Liver (tissue), 9 donors: Measurements from ENCODE around the gene ZNF565. TPM values are rescaled to one million over a fixed set of nuclear protein-coding genes. Genes with fewer than 3 reads are reported as not detected.
"Not testable (repeated sequence)": the region's sequence is repeated elsewhere in the genome, so short reads cannot be mapped to it uniquely, and the experiment has no call there.

Experiments used
- DNase-seq: peaks from one replicate; pipeline ENCODE4 v3.0.0-alpha.2; 2017; ENCODE audit warnings: low spot score
- H3K27ac ChIP-seq, 2 donors: one replicate each; pipeline ENCODE4 v1.7.0; 2013; ENCODE audit warnings: inconsistent platforms in 2 of 2, low read length in 2 of 2, control low read depth in 1 of 2, low read depth in 1 of 2, mild to moderate bottlenecking in 1 of 2
- H3K27me3 ChIP-seq, 4 donors: one replicate each; pipeline versions ENCODE4 v1.6.1 to v1.7.0; 2013; ENCODE audit warnings: low read length in 3 of 4, inconsistent platforms in 1 of 4, mild to moderate bottlenecking in 1 of 4, moderate library complexity in 1 of 4; ENCODE audit not compliant: control insufficient read depth in 4 of 4, insufficient read depth in 4 of 4
- H3K36me3 ChIP-seq, 4 donors: one replicate each; pipeline versions ENCODE4 v1.6.1 to v1.7.0; 2013; ENCODE audit warnings: low read length in 3 of 4, mild to moderate bottlenecking in 3 of 4, low read depth in 1 of 4, moderate library complexity in 1 of 4; ENCODE audit not compliant: control insufficient read depth in 4 of 4, insufficient read depth in 3 of 4
- H3K4me1 ChIP-seq, 4 donors: one replicate each; pipeline versions ENCODE4 v1.6.1 to v1.7.0; 2013; ENCODE audit warnings: low read length in 3 of 4, mild to moderate bottlenecking in 3 of 4, moderate library complexity in 1 of 4; ENCODE audit not compliant: control insufficient read depth in 4 of 4, insufficient read depth in 4 of 4
- H3K4me3 ChIP-seq, 3 donors: one replicate each; pipeline versions ENCODE4 v1.6.1 to v1.7.0; 2013; ENCODE audit warnings: low read length in 3 of 3, control low read depth in 1 of 3, low read depth in 1 of 3, mild to moderate bottlenecking in 1 of 3
- H3K9ac ChIP-seq, 2 donors: one replicate each; pipeline ENCODE4 v1.7.0; 2013; ENCODE audit warnings: low read length in 2 of 2, mild to moderate bottlenecking in 2 of 2, moderate library complexity in 2 of 2, control low read depth in 1 of 2, low read depth in 1 of 2
- H3K9me3 ChIP-seq, 4 donors: one replicate each; pipeline versions ENCODE4 v1.6.1 to v1.7.0; 2013; ENCODE audit warnings: low read length in 3 of 4; ENCODE audit not compliant: control insufficient read depth in 4 of 4
- ATF3 ChIP-seq: IDR thresholded peaks from 2 replicates; pipeline ENCODE4 v1.6.1; 2016; ENCODE audit warnings: antibody characterized with exemption
- EGR1 ChIP-seq, 2 donors: IDR thresholded peaks; 2 replicates each; pipeline ENCODE4 v1.6.1; 2016 to 2018; ENCODE audit warnings: antibody characterized with exemption in 2 of 2, low read depth in 2 of 2
- FOXA1 ChIP-seq: IDR thresholded peaks from 2 replicates; pipeline ENCODE4 v1.6.1; 2016; ENCODE audit warnings: antibody characterized with exemption
- FOXA2 ChIP-seq: IDR thresholded peaks from 2 replicates; pipeline ENCODE4 v1.6.1; 2016; ENCODE audit warnings: antibody characterized with exemption
- GABPA ChIP-seq, 2 donors: IDR thresholded peaks in 1 of 2; conservative IDR thresholded peaks in 1 of 2; 2 replicates each; pipeline ENCODE4 v1.6.1; 2016; ENCODE audit warnings: antibody characterized with exemption in 2 of 2, mild to moderate bottlenecking in 1 of 2, moderate library complexity in 1 of 2
- MAX ChIP-seq: IDR thresholded peaks from 2 replicates; pipeline ENCODE4 v1.6.1; 2016; ENCODE audit warnings: antibody characterized with exemption
- NR2F2 ChIP-seq: IDR thresholded peaks from 2 replicates; pipeline ENCODE4 v1.6.1; 2016; ENCODE audit warnings: antibody characterized with exemption
- RAD21 ChIP-seq, 2 donors: IDR thresholded peaks; 2 replicates each; pipeline ENCODE4 v1.6.1; 2016; ENCODE audit warnings: antibody characterized with exemption in 2 of 2, mild to moderate bottlenecking in 2 of 2
- REST ChIP-seq: IDR thresholded peaks from 2 replicates; pipeline ENCODE4 v1.6.1; 2016; ENCODE audit warnings: antibody characterized with exemption, mild to moderate bottlenecking
- RXRA ChIP-seq, 2 donors: IDR thresholded peaks; 2 replicates each; pipeline ENCODE4 v1.6.1; 2017 to 2018; ENCODE audit warnings: antibody characterized with exemption in 2 of 2, mild to moderate bottlenecking in 1 of 2
- SP1 ChIP-seq: IDR thresholded peaks from 2 replicates; pipeline ENCODE4 v1.6.1; 2018; ENCODE audit warnings: antibody characterized with exemption, mild to moderate bottlenecking
- TAF1 ChIP-seq: conservative IDR thresholded peaks from 2 replicates; pipeline ENCODE4 v1.6.1; 2016; ENCODE audit warnings: antibody characterized with exemption, mild to moderate bottlenecking
- ZBTB33 ChIP-seq: IDR thresholded peaks from 2 replicates; pipeline ENCODE4 v1.6.1; 2016; ENCODE audit warnings: antibody characterized with exemption
- WGBS: extraction: QIAGEN DNeasy Blood & Tissue Kit; methylation state at CpG from one replicate; pipeline ENCODE4 v1.1.7; 2013; 5-methylcytosine and 5-hydroxymethylcytosine counted together
- polyA plus RNA-seq, 2 donors: library from polyadenylated mRNA; stranded (reverse) in 1 of 2; unstranded in 1 of 2; fragments of 200-250 nt in 1 of 2; fragments of >200 nt in 1 of 2; fragmentation: Nextera tagmentation in 1 of 2; extraction: Ambion mirVana in 1 of 2; gene quantifications; one replicate each; pipeline versions ENCODE4 v1.2.1 to v1.2.3, GENCODE V29; 2013 to 2015
- total RNA-seq, 2 donors: library from RNA; depleted of rRNA; stranded (reverse); fragments of >200 nt; gene quantifications; one replicate each; pipeline ENCODE4 v1.2.3, GENCODE V29; 2014
- donor health status: healthy.
- donor health status: healthy.
- donor health status: healthy.
- donor health status: healthy.
- donor health status: healthy.

The ZNF565 gene
- total and polyA plus RNA-seq, 4 donors, result 0.95 to 4.9 (median 2.2) TPM

- 81% methylated on average over 7 of the region's 7 CpGs for WGBS
- H3K9me3 ChIP-seq, result peaks cover 35 to 73% (median 47%) of the 10 kb centered on the region in 4 donors
- not testable (repeated sequence) for DNase-seq, H3K27me3 ChIP-seq, H3K9ac ChIP-seq, H3K27ac ChIP-seq, H3K4me1 ChIP-seq
- peaks cover 46 to 90% (median 85%) of the 10 kb centered on the region in 4 donors for H3K36me3 ChIP-seq
- H3K4me3 ChIP-seq, result peak overlapping the region in 1 of 3 donors; percentile 4
These were observed 19.2 kb upstream of the ZNF565 start for GRCh38 chr19:36233626-36234025.

- TF ChIP-seq TAF1, result no peak
- no peak for TF ChIP-seq ZBTB33
- no peak for TF ChIP-seq ATF3
- no peak for TF ChIP-seq MAX
- TF ChIP-seq RXRA (IDR thresholded peaks at IDR 0.05), result no peak
- no peak for TF ChIP-seq FOXA1
- TF ChIP-seq RAD21 (IDR thresholded peaks at IDR 0.05), result no peak
- TF ChIP-seq EGR1 (IDR thresholded peaks at IDR 0.05; ENCODE audit: low read depth in 2 of 2), result no peak
- TF ChIP-seq FOXA2, result no peak
- TF ChIP-seq SP1, result no peak
- no peak for TF ChIP-seq NR2F2
- H3K4me3 ChIP-seq, result peak overlapping the region in 1 of 3 donors; percentile 2
- no peak for DNase-seq
- peaks cover 2 to 26% (median 21%) of the 10 kb centered on the region in 4 donors for H3K9me3 ChIP-seq
- H3K9ac ChIP-seq, result no peak overlapping the region
- H3K27ac ChIP-seq, result no peak overlapping the region
- H3K27me3 ChIP-seq, result no peaks in the 10 kb centered on the region
- no peaks in the 10 kb centered on the region for H3K4me1 ChIP-seq
- 68% methylated on average over 5 of the region's 5 CpGs for WGBS
- H3K36me3 ChIP-seq, result peaks cover 16 to 69% (median 68%) of the 10 kb centered on the region in 4 donors
These were observed 10.9 kb upstream of the ZNF565 start for GRCh38 chr19:36225219-36225892.

GRCh38 chr19:36222503-36222902, 8.0 kb upstream of the ZNF565 start:
- H3K4me3 ChIP-seq, result no peak overlapping the region
- WGBS, result 98% methylated on average over 4 of the region's 4 CpGs
- DNase-seq, result no peak
- no peak overlapping the region for H3K9ac ChIP-seq
- no peak overlapping the region for H3K27ac ChIP-seq
- H3K9me3 ChIP-seq, result peaks cover 0 to 5% (median 4%) of the 10 kb centered on the region in 4 donors
- no peak for TF ChIP-seq FOXA1
- TF ChIP-seq REST, result no peak
- TF ChIP-seq MAX, result no peak
- TF ChIP-seq ZBTB33, result no peak
- TF ChIP-seq GABPA (IDR thresholded peaks at IDR 0.05 in 1 of 2, conservative IDR thresholded peaks at IDR 0.05 in 1 of 2), result no peak
- no peak for TF ChIP-seq ATF3
- peaks cover 9 to 48% (median 43%) of the 10 kb centered on the region in 4 donors for H3K36me3 ChIP-seq
- no peaks in the 10 kb centered on the region for H3K27me3 ChIP-seq
- no peaks in the 10 kb centered on the region for H3K4me1 ChIP-seq
